GM20000 (cell line): Measurements from ENCODE around the gene DEAF1.

Experiments
- DNase-seq: peaks from one replicate; pipeline ENCODE4 v3.0.0; 2012; ENCODE audit warnings: low spot score
- TF ChIP-seq, protein P1 (sequence below): IDR thresholded peaks from 2 replicates; pipeline ENCODE4 v1.5.1; 2012; ENCODE audit warnings: mild to moderate bottlenecking, control low read depth; ENCODE audit errors: extremely low read depth, missing control alignments

DEAF1 gene

DNA sequence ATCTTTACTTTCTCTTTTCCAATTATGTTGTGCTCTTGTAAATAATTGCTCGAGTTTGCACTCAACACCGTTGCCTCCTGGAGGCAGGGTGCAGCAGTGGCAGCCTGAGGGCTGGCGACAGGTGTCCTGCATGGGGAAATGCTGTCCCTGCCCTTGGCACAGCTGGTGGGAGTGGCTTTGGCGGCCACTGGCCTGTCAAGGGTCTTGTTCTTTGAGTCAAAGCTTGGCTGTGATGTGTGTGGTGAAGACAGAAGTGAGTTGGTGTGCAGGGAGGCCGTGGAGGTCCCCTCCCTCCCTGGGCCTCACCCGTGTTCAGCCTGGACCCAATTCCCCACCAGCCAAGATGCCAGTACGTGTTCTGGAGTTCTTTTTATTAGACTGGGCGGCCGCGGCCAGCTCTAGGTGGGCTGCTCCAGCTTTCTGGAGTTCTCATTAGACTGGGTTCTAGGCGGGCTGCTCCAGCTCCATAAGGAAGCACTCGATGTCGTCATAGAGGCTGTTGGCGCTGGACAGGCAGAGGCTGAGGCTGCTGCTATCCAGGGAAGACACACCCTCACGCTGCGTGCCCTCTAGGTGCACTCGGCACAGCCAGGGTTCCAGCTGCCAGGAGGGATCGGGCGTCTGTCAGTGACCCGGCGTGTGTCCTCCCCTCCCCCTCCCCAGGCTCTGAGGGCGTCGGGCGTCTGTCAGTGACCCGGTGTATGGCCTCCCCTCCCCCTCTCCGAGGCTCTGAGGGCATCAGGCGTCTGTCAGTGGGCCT, 82.6 kb downstream of the DEAF1 start:
- no peak for DNase-seq

DNA sequence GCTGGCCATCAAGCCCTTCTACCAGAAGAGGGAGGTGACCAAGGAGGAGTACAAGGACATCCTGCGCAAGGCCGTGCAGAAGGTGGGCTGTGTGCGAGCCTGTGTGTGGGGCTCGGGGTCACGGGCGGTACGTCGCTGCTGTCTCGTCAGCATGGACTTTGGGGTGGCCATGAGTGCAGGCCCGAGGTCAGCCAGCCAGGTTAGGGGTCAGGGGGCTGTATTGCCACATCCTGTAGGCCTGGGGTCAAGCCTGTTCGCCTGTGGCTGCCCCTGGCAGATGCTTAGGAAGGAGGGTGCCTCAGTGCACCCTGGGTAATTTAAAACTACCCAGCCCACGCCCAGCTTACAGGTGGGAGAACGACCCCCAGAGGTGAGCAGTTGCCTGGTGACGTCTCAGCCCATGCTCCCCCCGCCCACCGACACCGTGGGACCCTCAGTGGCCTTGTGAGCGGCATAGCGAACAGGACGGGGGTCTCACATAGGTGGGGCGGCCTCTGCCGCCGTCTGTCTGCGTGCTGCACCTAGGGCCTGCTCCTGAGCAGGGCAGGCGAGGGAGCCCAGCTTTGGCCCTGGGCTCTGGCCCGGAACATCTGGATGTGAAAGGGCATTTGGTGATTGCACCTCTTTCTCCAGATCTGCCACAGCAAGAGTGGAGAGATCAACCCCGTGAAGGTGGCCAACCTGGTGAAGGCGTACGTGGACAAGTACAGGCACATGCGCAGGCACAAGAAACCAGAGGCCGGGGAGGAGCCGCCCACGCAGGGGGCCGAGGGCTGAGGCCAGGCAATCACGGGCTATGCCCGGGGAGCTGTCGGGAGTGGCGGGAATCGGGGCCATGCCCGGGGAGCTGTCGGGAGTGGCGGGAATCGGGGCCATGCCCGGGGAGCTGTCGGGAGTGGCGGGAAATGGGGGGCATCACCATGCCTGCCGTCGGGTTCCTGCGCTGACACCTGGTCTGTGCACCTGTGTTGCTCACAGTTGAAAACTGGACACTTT, 83.7 kb downstream of the DEAF1 start:
- TF ChIP-seq, protein P1, sequence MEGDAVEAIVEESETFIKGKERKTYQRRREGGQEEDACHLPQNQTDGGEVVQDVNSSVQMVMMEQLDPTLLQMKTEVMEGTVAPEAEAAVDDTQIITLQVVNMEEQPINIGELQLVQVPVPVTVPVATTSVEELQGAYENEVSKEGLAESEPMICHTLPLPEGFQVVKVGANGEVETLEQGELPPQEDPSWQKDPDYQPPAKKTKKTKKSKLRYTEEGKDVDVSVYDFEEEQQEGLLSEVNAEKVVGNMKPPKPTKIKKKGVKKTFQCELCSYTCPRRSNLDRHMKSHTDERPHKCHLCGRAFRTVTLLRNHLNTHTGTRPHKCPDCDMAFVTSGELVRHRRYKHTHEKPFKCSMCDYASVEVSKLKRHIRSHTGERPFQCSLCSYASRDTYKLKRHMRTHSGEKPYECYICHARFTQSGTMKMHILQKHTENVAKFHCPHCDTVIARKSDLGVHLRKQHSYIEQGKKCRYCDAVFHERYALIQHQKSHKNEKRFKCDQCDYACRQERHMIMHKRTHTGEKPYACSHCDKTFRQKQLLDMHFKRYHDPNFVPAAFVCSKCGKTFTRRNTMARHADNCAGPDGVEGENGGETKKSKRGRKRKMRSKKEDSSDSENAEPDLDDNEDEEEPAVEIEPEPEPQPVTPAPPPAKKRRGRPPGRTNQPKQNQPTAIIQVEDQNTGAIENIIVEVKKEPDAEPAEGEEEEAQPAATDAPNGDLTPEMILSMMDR: no peak
- DNase-seq: no peak

More for the DNA sequence above, 82.6 kb downstream of the DEAF1 start:
- TF ChIP-seq, protein P1: peak; percentile 12

DNA sequence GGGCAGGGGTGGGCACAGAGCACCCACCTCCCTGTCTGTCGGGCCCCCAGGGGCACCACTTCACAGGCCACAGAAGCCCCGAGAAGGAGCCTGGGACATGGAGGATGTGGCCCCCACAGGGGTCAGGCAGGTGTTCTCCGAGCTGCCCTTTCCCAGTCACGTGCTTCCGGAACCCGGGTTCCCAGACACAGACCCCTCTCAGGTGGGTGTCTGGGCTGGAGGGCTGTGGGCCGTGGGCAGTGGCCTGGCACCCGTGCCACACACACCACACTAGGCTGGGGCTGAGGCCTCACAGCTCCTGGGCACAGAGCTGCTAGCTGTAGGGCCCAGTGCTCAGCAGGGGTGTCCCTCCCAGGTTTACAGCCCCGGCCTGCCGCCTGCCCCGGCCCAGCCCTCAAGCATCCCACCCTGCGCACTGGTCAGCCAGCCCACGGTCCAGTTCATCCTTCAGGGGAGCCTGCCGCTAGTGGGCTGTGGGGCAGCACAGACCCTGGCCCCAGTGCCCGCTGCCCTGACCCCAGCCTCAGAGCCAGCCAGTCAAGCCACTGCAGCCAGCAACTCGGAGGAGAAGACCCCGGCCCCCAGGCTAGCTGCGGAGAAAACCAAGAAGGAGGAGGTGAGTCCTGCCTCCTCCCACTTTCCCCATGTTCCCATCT, 84.7 kb downstream of the DEAF1 start:
- TF ChIP-seq, protein P1: no peak

DNA sequence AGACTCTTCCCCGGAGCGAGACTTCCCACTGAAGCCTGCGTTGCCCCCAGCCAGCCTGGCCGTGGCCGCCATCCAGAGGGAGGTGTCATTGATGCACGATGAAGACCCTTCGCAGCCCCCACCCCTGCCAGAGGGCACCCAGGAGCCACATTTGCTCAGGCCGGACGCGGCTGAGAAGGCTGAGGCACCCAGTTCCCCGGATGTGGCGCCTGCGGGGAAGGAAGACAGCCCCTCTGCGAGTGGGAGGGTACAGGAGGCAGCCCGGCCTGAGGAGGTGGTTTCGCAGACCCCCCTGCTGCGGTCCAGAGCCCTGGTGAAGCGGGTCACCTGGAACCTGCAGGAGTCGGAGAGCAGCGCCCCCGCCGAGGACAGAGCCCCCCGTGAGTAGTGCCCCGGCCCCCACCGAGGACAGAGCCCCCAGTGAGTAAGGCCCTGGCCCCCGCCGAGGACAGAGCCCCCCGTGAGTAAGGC, 85.6 kb downstream of the DEAF1 start:
- TF ChIP-seq, protein P1: no peak

More for the DNA sequence above, 84.7 kb downstream of the DEAF1 start:
- DNase-seq: no peak

DNA sequence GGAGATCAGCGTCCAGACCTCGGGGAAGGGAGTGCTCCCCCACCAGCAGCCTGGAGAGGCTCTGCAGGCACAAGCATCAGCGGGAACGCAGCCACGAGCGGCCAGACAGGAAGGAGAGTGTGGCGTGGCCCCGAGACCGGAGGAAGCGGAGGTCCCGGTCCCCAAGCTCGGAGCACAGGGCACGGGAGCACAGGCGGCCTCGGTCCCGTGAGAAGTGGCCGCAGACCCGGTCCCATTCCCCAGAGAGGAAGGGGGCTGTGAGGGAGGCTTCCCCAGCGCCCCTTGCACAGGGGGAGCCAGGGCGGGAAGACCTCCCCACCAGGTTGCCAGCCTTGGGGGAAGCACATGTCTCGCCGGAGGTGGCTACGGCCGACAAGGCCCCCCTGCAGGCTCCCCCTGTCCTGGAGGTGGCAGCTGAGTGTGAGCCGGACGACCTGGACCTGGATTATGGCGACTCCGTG, 86.2 kb downstream of the DEAF1 start:
- TF ChIP-seq, protein P1: no peak
- no peak for DNase-seq

More for the DNA sequence above, 85.6 kb downstream of the DEAF1 start:
- no peak for DNase-seq

DNA sequence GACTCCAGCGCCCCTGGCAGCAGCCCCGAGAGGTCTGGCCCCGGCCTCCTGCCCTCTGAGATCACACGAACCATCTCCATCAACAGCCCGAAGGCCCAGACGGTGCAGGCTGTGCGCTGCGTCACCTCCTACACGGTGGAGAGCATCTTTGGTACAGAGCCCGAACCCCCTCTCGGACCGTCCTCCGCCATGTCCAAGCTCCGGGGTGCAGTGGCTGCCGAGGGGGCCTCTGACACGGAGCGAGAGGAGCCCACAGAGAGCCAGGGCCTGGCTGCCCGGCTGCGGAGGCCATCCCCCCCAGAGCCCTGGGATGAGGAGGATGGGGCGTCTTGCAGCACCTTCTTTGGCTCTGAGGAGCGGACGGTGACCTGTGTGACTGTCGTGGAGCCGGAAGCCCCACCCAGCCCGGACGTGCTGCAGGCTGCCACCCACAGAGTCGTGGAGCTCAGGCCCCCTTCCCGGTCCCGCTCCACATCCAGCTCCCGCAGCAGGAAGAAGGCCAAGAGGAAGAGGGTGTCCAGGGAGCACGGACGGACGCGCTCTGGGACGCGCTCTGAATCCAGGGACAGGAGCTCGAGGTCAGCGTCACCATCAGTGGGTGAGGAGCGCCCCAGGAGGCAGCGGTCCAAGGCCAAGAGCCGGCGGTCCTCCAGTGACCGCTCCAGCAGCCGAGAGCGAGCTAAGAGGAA, 86.9 kb downstream of the DEAF1 start:
- TF ChIP-seq, protein P1: no peak
- DNase-seq: no peak
